ENCODE data around the gene PCYT1A.

GRCh38 chr3:196292286-196292923 lies 4.9 kb upstream of the PCYT1A start:
- TF ChIP-seq, protein P1, sequence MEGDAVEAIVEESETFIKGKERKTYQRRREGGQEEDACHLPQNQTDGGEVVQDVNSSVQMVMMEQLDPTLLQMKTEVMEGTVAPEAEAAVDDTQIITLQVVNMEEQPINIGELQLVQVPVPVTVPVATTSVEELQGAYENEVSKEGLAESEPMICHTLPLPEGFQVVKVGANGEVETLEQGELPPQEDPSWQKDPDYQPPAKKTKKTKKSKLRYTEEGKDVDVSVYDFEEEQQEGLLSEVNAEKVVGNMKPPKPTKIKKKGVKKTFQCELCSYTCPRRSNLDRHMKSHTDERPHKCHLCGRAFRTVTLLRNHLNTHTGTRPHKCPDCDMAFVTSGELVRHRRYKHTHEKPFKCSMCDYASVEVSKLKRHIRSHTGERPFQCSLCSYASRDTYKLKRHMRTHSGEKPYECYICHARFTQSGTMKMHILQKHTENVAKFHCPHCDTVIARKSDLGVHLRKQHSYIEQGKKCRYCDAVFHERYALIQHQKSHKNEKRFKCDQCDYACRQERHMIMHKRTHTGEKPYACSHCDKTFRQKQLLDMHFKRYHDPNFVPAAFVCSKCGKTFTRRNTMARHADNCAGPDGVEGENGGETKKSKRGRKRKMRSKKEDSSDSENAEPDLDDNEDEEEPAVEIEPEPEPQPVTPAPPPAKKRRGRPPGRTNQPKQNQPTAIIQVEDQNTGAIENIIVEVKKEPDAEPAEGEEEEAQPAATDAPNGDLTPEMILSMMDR (conservative IDR thresholded peaks at IDR 0.05), result no peak
- no peak for TF ChIP-seq EZH2 (IDR thresholded peaks at IDR 0.05; ENCODE audit: low read depth)
